OCI-LY7 (cell line): ENCODE data around the gene TMOD3. TPM values are rescaled to one million over a fixed set of nuclear protein-coding genes. Genes with fewer than 3 reads are reported as not detected.

ENCODE experiments used
- BruUV-seq: library from RNA; stranded (reverse); fragments of 400-500 nt; replicated peaks from 2 replicates; lab custom pipeline; 2021; lab: Mats Ljungman, UMichigan
- CTCF ChIA-PET: fragments of 300-600 bp; sonication (Branson Sonifier 250); formaldehyde crosslinking; loops from one replicate; lab custom pipeline; 2022; ENCODE audit warnings: antibody characterized with exemption; ENCODE audit not compliant: unreplicated experiment; lab: Charles Lee
- POLR2A ChIA-PET: fragments of 300-600 bp; sonication (Branson Sonifier 250); formaldehyde crosslinking; loops from one replicate; lab custom pipeline; 2022; ENCODE audit warnings: antibody characterized with exemption; lab: Charles Lee
- DNase-seq: peaks from one replicate; pipeline ENCODE4 v3.0.0-alpha.2; 2015; ENCODE audit warnings: low spot score
- H2AFZ ChIP-seq: fragments of 200-600 bp; sonication (generic), shearing (Covaris generic); 2 replicates; pipeline ENCODE4 v1.6.1; 2014; ENCODE audit warnings: mild to moderate bottlenecking, antibody characterized with exemption, low read length, moderate library complexity
- H3K27ac ChIP-seq: fragments of 200-600 bp; sonication (generic); 2 replicates; pipeline ENCODE4 v1.5.1; 2014; ENCODE audit warnings: mixed run types, low read depth, mild to moderate bottlenecking, moderate library complexity, low read length, inconsistent platforms; ENCODE audit not compliant: poor library complexity, severe bottlenecking
- H3K36me3 ChIP-seq: fragments of 200-600 bp; sonication (generic); 2 replicates; pipeline ENCODE4 v1.6.1; 2014; ENCODE audit warnings: mild to moderate bottlenecking, antibody characterized with exemption, low read length, moderate library complexity, mixed read lengths; ENCODE audit not compliant: insufficient read depth
- H3K4me1 ChIP-seq: fragments of 200-600 bp; sonication (generic); 2 replicates; pipeline ENCODE4 v1.5.1; 2014; ENCODE audit warnings: mild to moderate bottlenecking, low read length; ENCODE audit not compliant: insufficient read depth, poor library complexity, severe bottlenecking
- H3K4me2 ChIP-seq: fragments of 200-600 bp; sonication (generic); 2 replicates; pipeline ENCODE4 v1.6.1; 2014; ENCODE audit warnings: mild to moderate bottlenecking, low read length
- H3K4me3 ChIP-seq: fragments of 200-600 bp; sonication (generic); 2 replicates; pipeline ENCODE4 v1.5.1; 2014; ENCODE audit warnings: mild to moderate bottlenecking, low read depth, low read length; ENCODE audit not compliant: poor library complexity, severe bottlenecking
- H3K79me2 ChIP-seq: fragments of 200-600 bp; sonication (generic); 2 replicates; pipeline ENCODE4 v1.6.1; 2016; ENCODE audit warnings: low read depth, mild to moderate bottlenecking, low read length, moderate library complexity, mixed read lengths; ENCODE audit not compliant: insufficient read depth
- H3K9me2 ChIP-seq: fragments of 200-600 bp; sonication (generic); 2 replicates; pipeline ENCODE4 v1.6.1; 2016; ENCODE audit warnings: mild to moderate bottlenecking, low read length, mixed read lengths; ENCODE audit not compliant: insufficient read depth
- H3K9me3 ChIP-seq: fragments of 200-600 bp; sonication (generic); 2 replicates; pipeline ENCODE4 v1.6.1; 2014; ENCODE audit warnings: mild to moderate bottlenecking, mixed run types, low read length, mixed read lengths
- H4K20me1 ChIP-seq: fragments of 200-600 bp; sonication (generic); 2 replicates; pipeline ENCODE4 v1.6.1; 2014; ENCODE audit warnings: mild to moderate bottlenecking, antibody characterized with exemption, low read length, moderate library complexity, mixed read lengths; ENCODE audit not compliant: insufficient read depth
- EZH2phosphoT487 ChIP-seq: fragments of 200-600 bp; sonication (generic); IDR thresholded peaks from 2 replicates; pipeline ENCODE4 v1.6.1; 2018; ENCODE audit warnings: low read depth, borderline replicate concordance, mild to moderate bottlenecking, mixed run types, antibody characterized with exemption, low read length, moderate library complexity, mixed read lengths
- intact Hi-C: fragments of 100-400 bp; cut with micrococcal nuclease; formaldehyde crosslinking; loops from one replicate; pipeline ENCODE4 v1.10.0; 2022; ENCODE audit not compliant: unreplicated experiment
- total RNA-seq, 2 experiments: library from RNA; depleted of rRNA in 1 of 2; stranded (reverse); fragments of >200 nt in 1 of 2; shearing (Covaris generic) in 1 of 2; gene quantifications; 2 replicates each; pipeline ENCODE4 v1.2.3, GENCODE V29; 2014 to 2022
- TF ChIP-seq, protein P1 (sequence below): fragments of 200-600 bp; sonication (generic); conservative IDR thresholded peaks from 2 replicates; pipeline ENCODE4 v1.5.1; 2014; ENCODE audit warnings: mild to moderate bottlenecking, antibody characterized with exemption, low read length, moderate library complexity, mixed read lengths

The TMOD3 gene
- total RNA-seq, 2 experiments from 2014 or later = 17.4 to 30.5 TPM

- no peaks in the 10 kb centered on the region for H3K9me3 ChIP-seq
- H2AFZ ChIP-seq = no peak overlapping the region
- peaks cover 11% of the 10 kb centered on the region for H3K4me1 ChIP-seq
- intact Hi-C loops = no loop called here
- POLR2A ChIA-PET = no interaction called here
- peaks cover 28% of the 10 kb centered on the region; the same call in 1 of the 2 replicates for H3K79me2 ChIP-seq
- no peaks in the 10 kb centered on the region for H3K9me2 ChIP-seq
- H3K36me3 ChIP-seq = no peaks in the 10 kb centered on the region
- DNase-seq = no peak
- no peak overlapping the region for H3K4me3 ChIP-seq
- no peaks in the 10 kb centered on the region for H4K20me1 ChIP-seq
- no peak overlapping the region for H3K27ac ChIP-seq
- no peak overlapping the region for H3K4me2 ChIP-seq
- BruUV-seq = no TSS peak
- CTCF ChIA-PET = no interaction called here
- TF ChIP-seq, protein P1, sequence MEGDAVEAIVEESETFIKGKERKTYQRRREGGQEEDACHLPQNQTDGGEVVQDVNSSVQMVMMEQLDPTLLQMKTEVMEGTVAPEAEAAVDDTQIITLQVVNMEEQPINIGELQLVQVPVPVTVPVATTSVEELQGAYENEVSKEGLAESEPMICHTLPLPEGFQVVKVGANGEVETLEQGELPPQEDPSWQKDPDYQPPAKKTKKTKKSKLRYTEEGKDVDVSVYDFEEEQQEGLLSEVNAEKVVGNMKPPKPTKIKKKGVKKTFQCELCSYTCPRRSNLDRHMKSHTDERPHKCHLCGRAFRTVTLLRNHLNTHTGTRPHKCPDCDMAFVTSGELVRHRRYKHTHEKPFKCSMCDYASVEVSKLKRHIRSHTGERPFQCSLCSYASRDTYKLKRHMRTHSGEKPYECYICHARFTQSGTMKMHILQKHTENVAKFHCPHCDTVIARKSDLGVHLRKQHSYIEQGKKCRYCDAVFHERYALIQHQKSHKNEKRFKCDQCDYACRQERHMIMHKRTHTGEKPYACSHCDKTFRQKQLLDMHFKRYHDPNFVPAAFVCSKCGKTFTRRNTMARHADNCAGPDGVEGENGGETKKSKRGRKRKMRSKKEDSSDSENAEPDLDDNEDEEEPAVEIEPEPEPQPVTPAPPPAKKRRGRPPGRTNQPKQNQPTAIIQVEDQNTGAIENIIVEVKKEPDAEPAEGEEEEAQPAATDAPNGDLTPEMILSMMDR = no peak
- no peak for TF ChIP-seq EZH2phosphoT487
Measured at GRCh38 chr15:51849860-51850259, 20.4 kb downstream of the TMOD3 start.

DNA sequence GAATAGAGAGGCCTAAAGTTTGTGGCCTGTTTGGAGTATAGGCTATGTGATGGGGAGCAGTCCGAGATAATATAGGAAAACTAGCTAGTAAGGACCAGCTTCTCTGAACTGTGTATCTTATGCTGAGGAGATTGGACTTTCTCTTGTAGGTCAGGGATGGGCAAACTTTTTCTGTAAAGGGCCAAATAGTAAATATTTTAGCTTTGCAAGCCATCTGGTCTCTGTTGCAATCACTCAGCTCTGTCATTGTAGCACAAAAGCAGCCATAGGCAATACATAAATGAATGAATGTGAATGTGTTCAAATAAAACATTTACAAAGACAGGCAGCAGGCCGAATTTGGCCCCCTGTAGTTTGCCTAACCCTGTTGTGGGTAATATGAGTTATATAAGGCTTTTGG lies 24.5 kb downstream of the TMOD3 start:
- TF ChIP-seq, protein P1 = no peak
- TF ChIP-seq EZH2phosphoT487 = no peak
- Histone ChIP-seq H3K27ac (no peak overlapping the region), H3K9me2 (no peaks in the 10 kb centered on the region), H3K79me2 (peaks cover 8% of the 10 kb centered on the region; the same call in 1 of the 2 replicates), H4K20me1 (no peaks in the 10 kb centered on the region), H3K4me2 (no peak overlapping the region), H3K9me3 (no peaks in the 10 kb centered on the region), H3K4me1 (no peaks in the 10 kb centered on the region), H3K36me3 (no peaks in the 10 kb centered on the region), H2AFZ (no peak overlapping the region), H3K4me3 (no peak overlapping the region)
- ChIA-PET CTCF (no interaction called here), POLR2A (interaction anchor here (0.6 to 2.0 kb wide), 5 partner anchors 9 to 154 kb away, joined by 3 to 10 read pairs (median 4); no protein-coding TSS in a partner anchor)
- no TSS peak for BruUV-seq
- no peak for DNase-seq
- intact Hi-C loops = no loop called here

DNA sequence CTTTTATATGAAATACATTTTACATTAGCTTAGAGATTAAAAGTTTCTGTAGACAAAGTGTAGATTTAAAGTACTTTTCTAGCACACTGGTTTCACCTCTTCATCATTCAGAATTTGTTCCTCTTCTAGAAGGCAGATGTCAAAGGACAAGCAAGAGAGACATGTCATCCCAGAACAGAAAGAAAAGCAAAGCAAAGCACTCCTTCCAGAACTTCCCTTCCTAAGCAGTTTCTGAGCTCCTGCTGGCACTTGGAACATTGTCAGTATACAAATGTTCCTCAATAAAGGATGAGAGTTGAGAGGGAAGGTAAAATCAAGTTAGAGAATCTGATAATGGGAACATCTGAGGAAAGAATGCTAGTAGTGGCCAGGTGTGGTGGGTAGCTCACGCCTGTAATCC lies 26.2 kb downstream of the TMOD3 start:
- H2AFZ ChIP-seq = no peak overlapping the region
- no peak overlapping the region for H3K4me2 ChIP-seq
- H3K79me2 ChIP-seq = 0 out of 2 replicates have a peak, but pooled peaks cover 6% of the 10 kb centered on the region
- H3K4me1 ChIP-seq = no peaks in the 10 kb centered on the region
- ChIA-PET CTCF (no interaction called here), POLR2A (interaction anchor here (1.1 to 1.2 kb wide), 2 partner anchors 8 to 23 kb away, joined by 3 read pairs; no protein-coding TSS in a partner anchor)
- no peak for TF ChIP-seq EZH2phosphoT487
- TF ChIP-seq, protein P1 = no peak
- intact Hi-C loops = no loop called here
- H3K36me3 ChIP-seq = no peaks in the 10 kb centered on the region
- H3K9me3 ChIP-seq = no peaks in the 10 kb centered on the region
- H3K4me3 ChIP-seq = no peak overlapping the region
- no peaks in the 10 kb centered on the region for H3K9me2 ChIP-seq
- no peak for DNase-seq
- no peaks in the 10 kb centered on the region for H4K20me1 ChIP-seq
- no TSS peak for BruUV-seq
- H3K27ac ChIP-seq = no peak overlapping the region
